ENCODE measurements around the gene SPATA13. TPM values are rescaled to one million over a fixed set of nuclear protein-coding genes. Genes with fewer than 3 reads are reported as not detected.

SPATA13 gene
- total RNA-seq, 1 donor from 2014 or later, result 38.2 TPM

DNA sequence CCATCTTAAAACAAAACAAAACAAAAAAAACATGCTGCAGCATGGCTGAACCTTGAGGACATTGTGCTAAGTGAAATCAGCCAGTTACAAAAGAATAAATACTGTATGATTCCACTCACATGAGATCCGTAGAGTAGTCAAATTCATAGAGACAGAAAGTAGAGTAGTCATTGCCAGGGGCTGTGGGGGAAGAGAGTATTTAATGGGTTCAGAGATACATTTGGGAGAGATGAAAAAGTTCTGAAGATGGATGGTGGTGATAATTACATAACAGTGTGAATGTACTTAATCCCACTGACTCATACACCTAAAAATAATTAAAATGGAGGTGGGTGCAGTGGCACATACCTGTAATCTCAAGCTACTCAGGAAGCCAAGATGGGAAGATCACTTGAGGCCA lies 76.8 kb downstream of the SPATA13 start:
- no peak for DNase-seq (ENCODE audit: low spot score in 2 of 2)
- Histone ChIP-seq H3K27me3 (no peaks in the 10 kb centered on the region), H3K4me1 (no peaks in the 10 kb centered on the region), H3K36me3 (no peaks in the 10 kb centered on the region), H3K4me3 (no peak overlapping the region), H3K9me3 (no peaks in the 10 kb centered on the region), H3K27ac (no peak overlapping the region)
- intact Hi-C loops (cut with DNase I), result no loop called here
- no peak for TF ChIP-seq CTCF (IDR thresholded peaks at IDR 0.05)

DNA sequence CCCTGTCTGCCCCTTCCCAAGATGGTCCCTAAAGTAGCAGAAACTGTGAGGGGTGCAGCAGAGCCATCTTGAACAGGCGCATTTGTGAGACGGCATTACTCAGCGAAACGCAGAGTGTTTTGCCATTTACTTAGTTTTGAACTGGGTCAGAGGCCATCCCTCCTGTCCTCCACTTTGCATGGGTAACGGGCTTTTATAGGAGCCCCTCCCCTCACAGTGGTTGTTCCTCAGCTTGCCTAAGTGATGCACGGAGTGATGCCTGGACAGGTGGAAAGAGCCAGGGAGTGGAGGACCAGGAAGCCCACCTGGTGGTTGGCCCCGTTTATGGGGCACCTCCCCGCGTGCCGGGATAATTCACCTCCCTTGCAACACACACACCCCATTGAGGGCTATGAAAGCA lies 80.8 kb downstream of the SPATA13 start:
- intact Hi-C loops (cut with DNase I), result no loop called here
- Histone ChIP-seq H3K4me1 (no peaks in the 10 kb centered on the region), H3K4me3 (no peak overlapping the region), H3K27me3 (no peaks in the 10 kb centered on the region), H3K27ac (no peak overlapping the region), H3K9me3 (no peaks in the 10 kb centered on the region), H3K36me3 (no peaks in the 10 kb centered on the region)
- DNase-seq (ENCODE audit: low spot score in 2 of 2), result no peak
- no peak for TF ChIP-seq CTCF (IDR thresholded peaks at IDR 0.05)

DNA sequence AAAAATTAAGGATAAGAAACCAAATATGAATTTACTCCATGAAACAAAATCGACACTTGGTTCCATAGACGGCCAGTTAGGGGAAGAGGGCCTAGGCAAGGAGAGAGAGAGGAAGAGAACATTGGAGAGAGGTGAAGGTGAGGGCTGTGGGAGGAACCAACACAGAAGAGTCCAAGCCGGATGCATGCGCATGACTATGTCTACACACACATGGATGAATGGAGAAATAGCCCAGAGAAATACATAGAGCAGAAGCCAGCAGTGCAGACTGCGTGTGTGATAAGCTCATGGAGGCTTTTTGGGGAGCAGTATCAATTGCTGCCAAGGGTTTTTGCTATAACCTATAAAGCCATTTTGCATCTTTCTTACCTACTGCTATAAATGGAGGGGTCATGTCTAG lies 81.6 kb downstream of the SPATA13 start:
- Histone ChIP-seq H3K9me3 (no peaks in the 10 kb centered on the region), H3K27me3 (no peaks in the 10 kb centered on the region), H3K4me3 (no peak overlapping the region), H3K27ac (no peak overlapping the region), H3K4me1 (no peaks in the 10 kb centered on the region), H3K36me3 (no peaks in the 10 kb centered on the region)
- no peak for DNase-seq (ENCODE audit: low spot score in 2 of 2)
- intact Hi-C loops (cut with DNase I), result no loop called here
- no peak for TF ChIP-seq CTCF (IDR thresholded peaks at IDR 0.05)

GRCh38 chr13:24243302-24243701 lies 82.8 kb downstream of the SPATA13 start:
- intact Hi-C loops (cut with DNase I), result no loop called here
- H3K27me3 ChIP-seq, result no peaks in the 10 kb centered on the region
- no peak overlapping the region for H3K4me3 ChIP-seq
- H3K27ac ChIP-seq, result no peak overlapping the region
- no peaks in the 10 kb centered on the region for H3K4me1 ChIP-seq
- no peak for DNase-seq (ENCODE audit: low spot score in 2 of 2)
- no peaks in the 10 kb centered on the region for H3K9me3 ChIP-seq
- H3K36me3 ChIP-seq, result no peaks in the 10 kb centered on the region
- no peak for TF ChIP-seq CTCF (IDR thresholded peaks at IDR 0.05)

GRCh38 chr13:24244802-24245201 lies 84.3 kb downstream of the SPATA13 start:
- TF ChIP-seq CTCF (IDR thresholded peaks at IDR 0.05), result no peak
- Histone ChIP-seq H3K4me1 (no peaks in the 10 kb centered on the region), H3K9me3 (no peaks in the 10 kb centered on the region), H3K36me3 (no peaks in the 10 kb centered on the region), H3K27me3 (no peaks in the 10 kb centered on the region), H3K4me3 (no peak overlapping the region), H3K27ac (no peak overlapping the region)
- no peak for DNase-seq (ENCODE audit: low spot score in 2 of 2)
- intact Hi-C loops (cut with DNase I), result no loop called here

DNA sequence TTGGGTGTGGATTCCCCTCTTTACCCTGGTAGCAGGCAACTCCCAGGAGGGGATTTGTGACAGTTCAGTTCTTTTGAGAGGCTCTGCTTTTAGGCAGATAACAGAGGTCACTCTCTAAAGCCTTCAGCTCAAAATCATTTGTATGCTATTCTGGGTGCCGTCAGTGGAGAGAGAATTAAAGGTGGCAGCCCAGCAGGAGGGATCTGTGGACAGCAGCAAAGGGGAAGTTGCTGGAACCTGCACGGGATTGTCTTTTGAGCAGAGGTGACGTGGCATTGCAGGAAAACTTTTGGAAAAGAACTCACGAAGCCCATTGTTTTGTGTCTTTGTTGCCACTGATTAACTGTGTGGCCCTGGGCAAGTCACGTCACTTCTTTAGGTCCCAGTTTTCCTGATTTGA lies 86.5 kb downstream of the SPATA13 start:
- Histone ChIP-seq H3K4me3 (no peak overlapping the region), H3K4me1 (no peaks in the 10 kb centered on the region), H3K36me3 (no peaks in the 10 kb centered on the region), H3K9me3 (no peaks in the 10 kb centered on the region), H3K27me3 (no peaks in the 10 kb centered on the region), H3K27ac (no peak overlapping the region)
- intact Hi-C loops (cut with DNase I), result no loop called here
- no peak for DNase-seq (ENCODE audit: low spot score in 2 of 2)
- TF ChIP-seq CTCF (IDR thresholded peaks at IDR 0.05), result no peak

Measured in ascending aorta (tissue), 2 donors.